Activated CD4-positive, CD25-positive, alpha-beta regulatory T cell treated with anti-CD3 and anti-CD28 coated beads, Interleukin-2, amount 50 U/mL, for 72 hours (primary cell): ENCODE measurements around the gene FGR.
"Not testable (repeated sequence)": the region's sequence is repeated elsewhere in the genome, so short reads cannot be mapped to it uniquely, and the experiment has no call there.

Source experiments
- DNase-seq: peaks from one replicate; pipeline ENCODE4 v3.0.0; 2021

The FGR gene

GRCh38 chr1:27634985-27635367 lies at the start of gene FGR:
Gene FGR (minus strand): TSS chr1:27635185. CDS start chr1:27623916, 11,269 bp downstream.
- no peak for DNase-seq

- no peak for DNase-seq
These were observed 49.2 kb upstream of the FGR start for GRCh38 chr1:27684176-27684575.

- DNase-seq: no peak
These were observed 47.5 kb upstream of the FGR start for GRCh38 chr1:27682351-27682944.

- not testable (repeated sequence) for DNase-seq
These were observed 46.6 kb upstream of the FGR start for GRCh38 chr1:27681580-27681979.

- DNase-seq: not testable (repeated sequence)
These were observed 45.3 kb upstream of the FGR start for GRCh38 chr1:27680225-27680791.

- DNase-seq: no peak
These were observed 43.8 kb upstream of the FGR start for GRCh38 chr1:27678747-27679146.

- DNase-seq: no peak
These were observed 41.4 kb upstream of the FGR start for GRCh38 chr1:27676410-27676809.

- DNase-seq: no peak
These were observed 37.7 kb upstream of the FGR start for GRCh38 chr1:27672750-27673112.

GRCh38 chr1:27671964-27672749 lies 37.2 kb upstream of the FGR start, which contains the start of gene IFI6:
Gene IFI6 (minus strand): TSS chr1:27672192. CDS start chr1:27669314, 2,878 bp downstream.
- DNase-seq: peak; percentile 66

GRCh38 chr1:27669876-27670275 lies 34.9 kb upstream of the FGR start:
- DNase-seq: peak; percentile 0

- peak; percentile 93 for DNase-seq
These were observed 34.1 kb upstream of the FGR start for GRCh38 chr1:27668808-27669723.

GRCh38 chr1:27668121-27668807 lies 33.3 kb upstream of the FGR start:
- DNase-seq: peak; percentile 30

- DNase-seq: no peak
These were observed 31.8 kb upstream of the FGR start for GRCh38 chr1:27666791-27667254.

- DNase-seq: no peak
These were observed 31.3 kb upstream of the FGR start for GRCh38 chr1:27666294-27666693.

- DNase-seq: no peak
These were observed 30.1 kb upstream of the FGR start for GRCh38 chr1:27665016-27665651.

GRCh38 chr1:27664291-27664690 lies 29.3 kb upstream of the FGR start:
- DNase-seq: no peak

GRCh38 chr1:27662707-27663393 lies 27.9 kb upstream of the FGR start:
- DNase-seq: peak; percentile 91

- no peak for DNase-seq
These were observed 27.3 kb upstream of the FGR start for GRCh38 chr1:27662261-27662660.

- no peak for DNase-seq
These were observed 26.6 kb upstream of the FGR start for GRCh38 chr1:27661412-27662075.

GRCh38 chr1:27660300-27660835 lies 25.4 kb upstream of the FGR start:
- no peak for DNase-seq
